Parathyroid adenoma (tissue), 2 donors: Measurements from ENCODE around the gene ADD3.

Experiments
- H2AFZ ChIP-seq: fragments of 300-600 bp; sonication (generic); one replicate; pipeline ENCODE4 v1.7.0; 2017; ENCODE audit warnings: antibody characterized with exemption, mild to moderate bottlenecking
- H3K27ac ChIP-seq: fragments of 300-600 bp; sonication (generic); one replicate; pipeline ENCODE4 v1.7.0; 2017
- H3K27me3 ChIP-seq: fragments of 300-600 bp; sonication (generic); one replicate; pipeline ENCODE4 v1.7.0; 2017; ENCODE audit warnings: low read length; ENCODE audit not compliant: control insufficient read depth, insufficient read depth
- H3K36me3 ChIP-seq: fragments of 300-600 bp; sonication (generic); one replicate; pipeline ENCODE4 v1.7.0; 2017; ENCODE audit warnings: low read length; ENCODE audit not compliant: control insufficient read depth, insufficient read depth
- H3K4me1 ChIP-seq: fragments of 300-600 bp; sonication (generic); one replicate; pipeline ENCODE4 v1.7.0; 2017; ENCODE audit warnings: control low read depth
- H3K4me2 ChIP-seq: fragments of 300-600 bp; sonication (generic); one replicate; pipeline ENCODE4 v1.7.0; 2017; ENCODE audit warnings: low read length
- H3K4me3 ChIP-seq: fragments of 300-600 bp; sonication (generic); one replicate; pipeline ENCODE4 v1.7.0; 2017; ENCODE audit warnings: low read depth, low read length
- H3K79me2 ChIP-seq: fragments of 300-600 bp; sonication (generic); one replicate; pipeline ENCODE4 v1.7.0; 2017; ENCODE audit warnings: control low read depth
- H3K9ac ChIP-seq: fragments of 300-600 bp; sonication (generic); one replicate; pipeline ENCODE4 v1.7.0; 2017; ENCODE audit warnings: mild to moderate bottlenecking
- H3K9me3 ChIP-seq: fragments of 300-600 bp; sonication (generic); one replicate; pipeline ENCODE4 v1.7.0; 2017; ENCODE audit warnings: low read length; ENCODE audit not compliant: control insufficient read depth
- CTCF ChIP-seq: fragments of 300-600 bp; sonication (generic); IDR thresholded peaks from one replicate; pipeline ENCODE4 v1.7.0; 2017; ENCODE audit warnings: antibody characterized with exemption, mild to moderate bottlenecking
- donor health status: primary hyperparathyroidism.

Gene ADD3

GRCh38 chr10:110105873-110106272, 98.1 kb downstream of the ADD3 start:
- H3K4me3 ChIP-seq = no peak overlapping the region
- H3K4me1 ChIP-seq = no peaks in the 10 kb centered on the region
- no peak overlapping the region for H3K4me2 ChIP-seq
- no peaks in the 10 kb centered on the region for H3K27me3 ChIP-seq
- no peaks in the 10 kb centered on the region for H3K79me2 ChIP-seq
- H3K36me3 ChIP-seq = no peaks in the 10 kb centered on the region
- no peaks in the 10 kb centered on the region for H3K9me3 ChIP-seq
- no peak overlapping the region for H2AFZ ChIP-seq
- no peak overlapping the region for H3K27ac ChIP-seq
- H3K9ac ChIP-seq = no peak overlapping the region
- TF ChIP-seq CTCF = no peak

DNA sequence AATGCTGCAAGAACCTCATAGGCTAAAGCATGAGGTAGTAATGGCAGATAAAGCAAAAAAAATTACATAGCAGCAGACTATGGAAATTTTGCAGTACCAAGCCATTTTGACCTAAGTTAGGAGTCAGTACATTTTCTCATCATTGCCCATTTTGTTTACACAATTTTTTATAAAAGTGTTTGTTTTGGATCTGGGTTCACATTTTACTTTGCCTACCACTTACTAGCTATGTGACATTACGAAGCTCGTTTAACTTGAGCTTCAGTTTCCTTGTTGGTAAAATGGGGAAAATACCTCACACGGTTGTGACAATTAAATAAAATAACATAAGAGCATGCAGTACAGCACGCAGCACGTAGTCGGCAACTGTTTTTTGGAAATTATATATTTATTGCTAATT, 99.6 kb downstream of the ADD3 start:
- Histone ChIP-seq H3K36me3 (no peaks in the 10 kb centered on the region), H3K27ac (no peak overlapping the region)

DNA sequence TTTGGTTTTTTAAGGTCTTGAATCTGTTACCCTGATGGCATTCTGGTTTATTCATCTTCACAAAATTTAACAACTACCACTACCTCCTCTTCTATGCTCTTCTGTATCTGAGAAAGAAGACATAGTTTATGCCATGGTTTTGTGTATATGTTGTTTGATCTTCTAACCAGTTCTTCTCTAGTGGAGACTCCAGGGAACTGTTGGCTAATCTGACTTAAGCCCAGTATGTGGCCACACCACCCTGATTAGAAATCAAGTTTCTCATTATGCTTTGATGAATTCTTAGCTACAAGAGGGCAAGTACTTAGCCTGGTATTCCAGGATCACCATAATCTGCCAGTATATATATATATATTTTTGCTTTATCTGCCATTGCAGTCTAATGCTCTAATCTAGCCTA, 100.1 kb downstream of the ADD3 start:
- TF ChIP-seq CTCF = no peak
- no peaks in the 10 kb centered on the region for H3K36me3 ChIP-seq

More for the DNA sequence above, 99.6 kb downstream of the ADD3 start:
- no peaks in the 10 kb centered on the region for H3K27me3 ChIP-seq
- H3K4me2 ChIP-seq = no peak overlapping the region
- H3K4me3 ChIP-seq = no peak overlapping the region
- TF ChIP-seq CTCF = no peak
- H3K4me1 ChIP-seq = no peaks in the 10 kb centered on the region
- no peak overlapping the region for H2AFZ ChIP-seq
- H3K9ac ChIP-seq = no peak overlapping the region
- H3K9me3 ChIP-seq = no peaks in the 10 kb centered on the region
- H3K79me2 ChIP-seq = no peaks in the 10 kb centered on the region

GRCh38 chr10:110109511-110109910, 101.7 kb downstream of the ADD3 start:
- Histone ChIP-seq H3K27me3 (no peaks in the 10 kb centered on the region), H3K27ac (no peak overlapping the region), H3K4me2 (no peak overlapping the region), H3K9me3 (no peaks in the 10 kb centered on the region), H3K4me3 (no peak overlapping the region), H2AFZ (no peak overlapping the region), H3K36me3 (no peaks in the 10 kb centered on the region), H3K9ac (no peak overlapping the region), H3K4me1 (no peaks in the 10 kb centered on the region), H3K79me2 (no peaks in the 10 kb centered on the region)
- TF ChIP-seq CTCF = no peak

More for the DNA sequence above, 100.1 kb downstream of the ADD3 start:
- Histone ChIP-seq H3K9me3 (no peaks in the 10 kb centered on the region), H3K27ac (no peak overlapping the region), H3K4me1 (no peaks in the 10 kb centered on the region), H3K27me3 (no peaks in the 10 kb centered on the region), H2AFZ (no peak overlapping the region), H3K4me2 (no peak overlapping the region), H3K9ac (no peak overlapping the region), H3K4me3 (no peak overlapping the region), H3K79me2 (no peaks in the 10 kb centered on the region)

GRCh38 chr10:110110338-110110737, 102.6 kb downstream of the ADD3 start:
- Histone ChIP-seq H3K9ac (no peak overlapping the region), H2AFZ (no peak overlapping the region), H3K4me2 (no peak overlapping the region), H3K27ac (no peak overlapping the region), H3K4me1 (no peaks in the 10 kb centered on the region), H3K4me3 (no peak overlapping the region), H3K27me3 (no peaks in the 10 kb centered on the region), H3K36me3 (no peaks in the 10 kb centered on the region), H3K9me3 (no peaks in the 10 kb centered on the region), H3K79me2 (no peaks in the 10 kb centered on the region)
- TF ChIP-seq CTCF = no peak
